MG63 (cell line): ENCODE measurements around the gene RBMS1. TPM values are rescaled to one million over a fixed set of nuclear protein-coding genes. Genes with fewer than 3 reads are reported as not detected.
"Not testable (repeated sequence)": the region's sequence is repeated elsewhere in the genome, so short reads cannot be mapped to it uniquely, and the experiment has no call there.

Source experiments
- DNase-seq: peaks from one replicate; pipeline ENCODE4 v3.0.0-alpha.2; 2020
- H3K27me3 ChIP-seq: fragments of 250-450 bp; sonication (Bioruptor Pico); 2 replicates; pipeline ENCODE4 v1.5.1; 2020; ENCODE audit warnings: mild to moderate bottlenecking, moderate library complexity
- H3K36me3 ChIP-seq: fragments of 250-450 bp; sonication (Bioruptor Pico); 2 replicates; pipeline ENCODE4 v1.5.1; 2020; ENCODE audit warnings: mild to moderate bottlenecking, moderate library complexity
- H3K4me3 ChIP-seq: fragments of 250-450 bp; sonication (Bioruptor Pico); 2 replicates; pipeline ENCODE4 v1.5.1; 2020; ENCODE audit warnings: mild to moderate bottlenecking, moderate library complexity
- H3K9me3 ChIP-seq: fragments of 250-450 bp; sonication (Bioruptor Pico); 2 replicates; pipeline ENCODE4 v1.5.1; 2020; ENCODE audit warnings: mild to moderate bottlenecking, moderate library complexity
- total RNA-seq: library from RNA; depleted of rRNA; stranded (reverse); fragments of >200 nt; shearing (Covaris generic); gene quantifications from 2 replicates; pipeline ENCODE4 v1.2.3, GENCODE V29; 2014; ENCODE audit warnings: low replicate concordance

RBMS1 gene
- total RNA-seq, 1 experiment from 2014 or later = 38.7 TPM

DNA sequence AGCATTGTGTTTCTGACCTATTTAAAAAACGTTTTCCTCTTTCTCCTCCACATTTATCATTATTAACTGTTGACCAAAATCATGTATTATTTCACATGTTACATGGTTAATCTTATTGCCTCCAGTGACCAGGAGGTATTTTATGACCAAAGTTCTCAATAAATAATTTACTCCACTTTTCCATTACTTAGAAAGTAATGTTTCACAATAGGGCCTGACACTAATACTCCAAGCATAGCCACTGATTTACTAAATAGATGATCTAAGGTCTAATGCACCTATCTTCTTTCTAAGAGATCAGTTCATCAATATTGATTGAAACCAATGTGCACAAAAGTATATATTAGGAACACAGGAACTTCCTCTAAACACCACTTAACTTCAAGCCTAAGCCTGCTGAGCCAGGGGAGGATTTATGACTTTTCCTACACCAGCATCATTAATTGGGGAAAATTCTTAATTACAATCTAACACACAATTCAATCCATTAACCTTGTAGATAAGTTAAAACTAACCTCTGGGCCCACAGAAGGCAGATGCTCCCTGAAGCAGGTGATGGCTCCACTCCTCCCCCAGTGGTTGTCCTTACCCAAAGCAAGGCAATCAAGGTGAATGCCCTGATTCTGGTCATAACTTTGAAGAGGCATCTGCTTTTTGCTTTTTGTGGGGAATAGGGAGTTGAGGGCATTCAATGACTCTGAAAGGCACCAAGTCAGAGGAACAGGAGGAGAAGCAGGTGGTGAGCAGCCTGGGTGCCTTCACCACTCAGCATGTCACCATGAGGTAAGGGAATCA is 33.9 kb downstream of the RBMS1 start:
- Histone ChIP-seq H3K4me3 (no peak overlapping the region), H3K9me3 (no peaks in the 10 kb centered on the region), H3K36me3 (peaks cover 7% of the 10 kb centered on the region), H3K27me3 (no peaks in the 10 kb centered on the region)
- DNase-seq = no peak

DNA sequence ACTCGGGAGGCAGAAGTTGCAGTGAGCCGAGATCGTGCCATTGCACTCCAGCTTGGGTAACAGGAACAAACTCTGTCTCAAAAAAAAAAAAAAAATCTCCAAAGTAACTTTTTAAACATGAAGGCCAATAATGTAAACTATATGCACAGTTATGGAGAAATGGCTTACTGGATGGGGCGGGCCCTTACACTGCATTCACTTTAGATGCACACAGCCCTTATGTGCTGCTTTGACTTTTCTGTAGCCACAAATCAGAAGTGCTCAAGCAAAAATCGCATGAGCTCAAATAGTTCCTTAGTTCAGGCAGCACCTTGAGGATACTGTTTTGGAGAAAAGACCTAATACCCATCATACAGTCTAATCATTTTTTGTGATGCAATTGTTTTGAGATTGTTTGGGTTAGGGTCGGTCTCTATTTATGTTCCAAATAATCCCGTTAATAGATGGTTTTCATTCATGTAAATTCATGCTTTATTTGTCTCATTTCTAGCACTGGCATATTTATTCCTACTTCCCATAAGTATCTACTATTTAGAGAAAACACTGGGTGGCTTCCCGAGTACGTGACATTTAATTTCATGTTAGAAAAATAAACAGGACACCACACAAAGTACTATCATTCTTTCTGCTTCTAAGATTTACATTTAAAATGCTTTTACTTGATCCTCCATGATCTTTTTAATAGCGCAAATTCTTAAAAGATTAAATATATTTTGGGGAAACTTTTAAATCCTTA is 34.7 kb downstream of the RBMS1 start:
- Histone ChIP-seq H3K9me3 (no peaks in the 10 kb centered on the region), H3K4me3 (no peak overlapping the region), H3K27me3 (no peaks in the 10 kb centered on the region), H3K36me3 (peaks cover 7% of the 10 kb centered on the region)
- DNase-seq = no peak

DNA sequence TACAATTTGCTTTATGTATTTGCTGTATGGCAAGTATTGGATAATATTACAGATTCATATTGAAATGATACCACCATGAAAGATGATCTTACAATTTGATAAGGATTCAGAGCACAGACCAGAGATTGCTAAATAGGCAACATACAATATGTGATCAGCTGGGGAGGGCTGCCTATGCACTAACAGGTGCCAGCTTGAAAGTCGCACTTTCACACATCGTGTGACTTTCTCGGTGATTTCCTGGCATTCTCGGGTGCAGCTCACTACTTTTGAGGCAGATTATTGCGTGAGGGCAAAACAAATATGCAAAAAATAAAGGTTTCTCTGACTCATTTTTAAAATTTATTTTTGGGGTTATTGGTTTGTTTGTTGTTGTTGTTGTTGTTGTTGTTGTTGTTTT is 36.0 kb downstream of the RBMS1 start:
- DNase-seq = no peak
- peaks cover 10% of the 10 kb centered on the region for H3K36me3 ChIP-seq
- no peak overlapping the region for H3K4me3 ChIP-seq
- H3K27me3 ChIP-seq = no peaks in the 10 kb centered on the region
- no peaks in the 10 kb centered on the region for H3K9me3 ChIP-seq

DNA sequence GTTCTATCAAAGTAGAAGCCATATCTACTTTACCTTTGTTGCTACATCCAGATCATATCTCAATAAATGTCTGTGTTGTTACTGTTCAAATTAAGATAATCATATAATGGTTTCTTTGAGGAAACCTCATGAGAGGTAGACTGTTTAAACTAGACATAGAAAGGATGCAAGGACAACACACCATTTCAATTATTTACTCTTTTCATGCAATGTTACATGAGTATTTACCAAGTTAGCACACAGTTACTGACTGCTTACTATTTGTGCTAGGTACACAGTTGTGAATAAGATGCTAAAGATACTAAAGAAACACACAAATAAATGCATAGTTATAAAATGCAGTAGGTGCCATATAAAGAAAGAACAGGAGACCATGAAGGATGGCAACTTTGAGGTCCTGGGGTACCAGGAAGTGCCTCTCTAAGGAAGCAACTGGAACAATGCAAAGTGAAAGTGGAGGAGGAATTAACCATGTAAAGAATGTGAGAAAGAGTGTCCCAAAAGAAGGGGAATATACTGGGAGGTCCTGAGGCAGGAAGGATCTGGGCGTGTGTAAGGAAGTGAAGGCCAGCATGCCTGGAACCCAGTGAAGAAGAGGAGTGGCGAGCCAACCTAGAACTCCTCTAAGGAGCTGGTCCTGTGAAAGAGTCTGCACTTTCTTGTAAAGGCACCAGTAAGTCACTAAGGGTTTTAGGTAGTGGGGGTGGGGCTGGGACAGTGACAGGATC is 39.4 kb downstream of the RBMS1 start:
- no peak for DNase-seq

DNA sequence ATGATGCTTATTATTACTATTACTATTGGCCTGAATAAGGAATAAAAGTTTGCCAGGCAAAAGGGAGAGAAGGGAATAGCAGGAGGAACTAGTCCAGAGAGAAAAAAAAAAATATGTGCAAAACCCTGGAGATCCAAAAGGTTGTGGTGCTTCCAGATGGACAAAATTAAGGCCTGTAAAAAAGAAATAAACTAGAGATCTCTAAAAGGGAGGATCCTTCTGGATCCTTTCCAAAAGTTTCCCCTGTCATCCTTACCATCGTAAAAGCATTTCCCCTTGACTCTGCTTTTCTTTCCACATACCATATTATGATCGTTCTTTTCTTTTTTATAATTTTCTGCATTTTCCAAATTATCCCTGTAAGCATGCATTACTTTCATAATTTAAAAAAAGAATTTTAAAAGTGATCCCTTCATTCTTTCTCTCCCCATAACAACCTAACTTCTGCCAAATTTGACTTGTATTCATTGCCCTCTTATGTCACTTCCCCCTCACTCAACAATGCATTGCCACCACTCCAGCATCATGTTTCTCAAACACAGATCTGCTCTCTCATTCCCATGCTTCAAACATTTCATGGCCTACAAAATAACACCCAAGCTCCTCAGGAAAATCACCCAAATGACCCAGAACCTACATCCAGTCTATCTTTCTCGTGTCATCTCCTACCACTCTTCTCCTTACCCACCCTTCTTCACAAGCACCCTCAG is 40.3 kb downstream of the RBMS1 start:
- Histone ChIP-seq H3K27me3 (no peaks in the 10 kb centered on the region), H3K4me3 (no peak overlapping the region), H3K9me3 (no peaks in the 10 kb centered on the region), H3K36me3 (peaks cover 14% of the 10 kb centered on the region)
- DNase-seq = no peak

More for the DNA sequence above, 39.4 kb downstream of the RBMS1 start:
- Histone ChIP-seq H3K36me3 (peaks cover 14% of the 10 kb centered on the region), H3K27me3 (no peaks in the 10 kb centered on the region), H3K4me3 (no peak overlapping the region), H3K9me3 (no peaks in the 10 kb centered on the region)

DNA sequence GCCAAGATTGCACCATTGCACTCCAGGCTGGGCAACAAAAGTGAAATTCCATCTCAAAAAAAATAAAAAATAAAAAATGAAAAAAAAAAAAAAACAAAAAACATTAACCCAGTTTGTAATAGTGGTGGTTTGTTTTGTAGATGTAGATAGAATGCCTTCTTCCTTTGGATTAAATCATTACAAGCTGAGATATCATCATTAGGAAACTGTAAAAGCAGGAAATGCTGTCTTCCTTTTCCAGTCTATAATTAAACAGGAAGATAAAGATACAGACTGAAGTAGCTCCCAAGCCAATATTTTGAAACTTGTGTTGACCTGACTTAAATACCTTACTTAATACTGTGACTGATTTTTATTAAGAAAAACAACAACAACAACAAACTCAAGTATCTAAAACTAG is 43.1 kb downstream of the RBMS1 start:
- H3K27me3 ChIP-seq = no peaks in the 10 kb centered on the region
- H3K9me3 ChIP-seq = no peaks in the 10 kb centered on the region
- no peak for DNase-seq
- H3K36me3 ChIP-seq = peaks cover 12% of the 10 kb centered on the region
- no peak overlapping the region for H3K4me3 ChIP-seq

DNA sequence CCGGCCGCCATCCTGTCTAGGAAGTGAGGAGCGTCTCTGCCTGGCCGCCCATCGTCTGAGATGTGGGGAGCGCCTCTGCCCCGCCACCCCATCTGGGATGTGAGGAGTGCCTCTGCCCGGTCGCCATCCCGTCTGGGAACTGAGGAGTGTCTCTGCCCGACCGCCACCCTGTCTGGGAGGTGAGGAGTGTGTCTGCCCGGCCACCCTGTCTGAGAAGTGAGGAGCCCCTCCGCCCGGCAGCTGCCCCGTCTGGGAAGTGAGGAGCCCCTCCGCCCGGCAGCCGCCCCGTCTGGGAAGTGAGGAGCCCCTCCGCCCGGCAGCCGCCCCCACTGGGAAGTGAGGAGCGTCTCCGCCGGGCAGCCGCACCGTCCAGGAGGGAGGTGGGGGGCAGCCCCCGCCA is 44.8 kb downstream of the RBMS1 start:
- DNase-seq, H3K27me3 ChIP-seq: not testable (repeated sequence)

DNA sequence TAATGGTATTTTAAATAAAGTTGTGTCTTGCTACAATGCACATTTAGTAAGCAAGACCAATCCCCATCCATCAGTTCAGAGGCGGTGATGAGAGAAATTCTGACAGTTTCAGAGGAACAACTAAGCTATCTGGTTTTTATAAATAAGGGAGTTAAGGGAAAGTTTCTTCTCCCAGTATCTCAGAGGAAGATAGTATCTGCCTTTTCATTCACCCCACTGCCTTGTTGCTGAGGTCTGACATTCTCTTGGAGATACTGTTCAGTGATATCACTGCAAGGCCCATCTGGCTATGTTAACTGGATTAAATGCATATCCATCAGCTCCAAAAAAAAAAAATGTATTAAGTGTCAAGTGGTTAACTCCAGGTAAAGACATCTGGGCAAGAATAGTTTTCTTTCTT is 47.9 kb downstream of the RBMS1 start:
- peaks cover 4% of the 10 kb centered on the region for H3K9me3 ChIP-seq
- DNase-seq = no peak
- no peak overlapping the region for H3K4me3 ChIP-seq

More for the DNA sequence above, 44.8 kb downstream of the RBMS1 start:
- peaks cover 17% of the 10 kb centered on the region for H3K36me3 ChIP-seq
- not testable (repeated sequence) for H3K9me3 ChIP-seq, H3K4me3 ChIP-seq

DNA sequence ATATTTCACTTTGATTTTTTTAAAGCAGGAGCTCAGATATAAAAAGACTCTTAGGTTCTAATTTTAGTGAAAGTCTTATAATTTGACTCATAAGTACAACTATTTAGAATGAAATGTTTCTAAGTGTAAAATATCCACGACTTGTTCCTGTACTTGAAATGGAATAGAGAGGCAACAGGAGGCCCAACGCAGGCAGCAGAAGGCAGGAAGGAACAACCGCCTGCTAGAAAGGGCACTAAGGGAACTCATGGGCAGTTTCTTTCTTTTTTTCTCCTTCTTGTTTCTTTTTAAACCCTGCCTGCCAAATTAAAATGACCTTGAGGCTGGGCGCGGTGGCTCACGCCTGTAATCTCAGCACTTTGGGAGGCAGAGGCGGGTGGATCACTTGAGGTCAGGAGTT is 51.0 kb downstream of the RBMS1 start:
- Histone ChIP-seq H3K27me3 (no peaks in the 10 kb centered on the region), H3K4me3 (no peak overlapping the region), H3K36me3 (peaks cover 21% of the 10 kb centered on the region), H3K9me3 (peaks cover 4% of the 10 kb centered on the region)
- no peak for DNase-seq

More for the DNA sequence above, 47.9 kb downstream of the RBMS1 start:
- Histone ChIP-seq H3K36me3 (peaks cover 19% of the 10 kb centered on the region), H3K27me3 (no peaks in the 10 kb centered on the region)

DNA sequence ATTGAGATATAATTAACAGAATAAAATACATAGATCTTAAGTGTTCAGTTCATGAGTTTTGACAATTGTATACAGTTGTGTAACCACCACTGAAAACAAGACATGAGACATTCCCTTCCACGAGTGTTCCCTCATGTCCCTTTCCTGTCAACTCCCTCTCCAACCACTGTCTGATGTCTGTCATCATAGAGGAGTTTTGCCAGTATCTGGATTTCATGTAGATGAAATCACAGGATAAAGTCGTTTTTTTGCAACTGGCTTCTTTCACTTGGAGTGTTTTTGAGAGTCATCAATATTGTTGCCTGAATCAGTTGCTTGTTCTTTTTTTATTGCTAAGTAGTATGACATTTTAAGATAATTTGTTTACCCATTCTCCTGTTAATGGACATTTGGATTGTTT is 52.7 kb downstream of the RBMS1 start:
- H3K9me3 ChIP-seq = peaks cover 4% of the 10 kb centered on the region
- no peaks in the 10 kb centered on the region for H3K27me3 ChIP-seq
- peaks cover 16% of the 10 kb centered on the region for H3K36me3 ChIP-seq
- no peak for DNase-seq
- no peak overlapping the region for H3K4me3 ChIP-seq

DNA sequence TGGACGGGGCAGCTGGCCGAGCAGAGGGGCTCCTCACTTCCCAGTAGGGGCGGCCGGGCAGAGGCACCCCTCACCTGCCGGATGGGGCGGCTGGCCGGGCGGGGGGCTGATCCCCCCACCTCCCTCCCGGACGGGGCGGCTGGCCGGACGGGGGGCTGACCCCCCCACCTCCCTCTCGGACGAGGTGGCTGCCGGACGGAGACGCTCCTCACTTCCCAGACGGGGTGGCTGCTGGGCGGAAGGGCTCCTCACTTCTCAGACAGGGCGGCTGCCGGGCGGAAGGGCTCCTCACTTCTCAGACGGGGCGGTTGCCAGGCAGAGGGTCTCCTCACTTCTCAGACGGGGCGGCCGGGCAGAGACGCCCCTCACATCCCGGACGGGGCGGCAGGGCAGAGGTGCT is 54.6 kb downstream of the RBMS1 start:
- not testable (repeated sequence) for H3K9me3 ChIP-seq, DNase-seq, H3K27me3 ChIP-seq, H3K4me3 ChIP-seq
- H3K36me3 ChIP-seq = peaks cover 12% of the 10 kb centered on the region

DNA sequence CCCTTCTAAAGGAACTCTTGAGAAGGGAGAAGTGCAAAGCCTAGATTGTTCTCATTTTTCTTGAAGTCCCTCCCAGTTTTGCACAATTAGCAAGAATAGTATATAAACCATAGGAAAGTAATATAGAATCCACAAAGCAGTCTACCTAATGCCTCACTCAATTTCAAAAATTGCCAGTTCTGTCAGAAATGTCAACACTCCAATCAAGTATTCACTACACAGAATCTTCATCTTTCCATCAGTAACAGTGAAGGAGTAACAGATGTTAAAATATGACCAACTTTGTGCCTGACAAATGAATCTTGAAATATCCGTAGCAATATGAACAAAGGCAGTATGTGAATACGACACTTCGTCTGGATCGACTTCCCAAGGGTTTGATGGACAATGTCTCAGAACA is 56.3 kb downstream of the RBMS1 start:
- H3K36me3 ChIP-seq = peaks cover 7% of the 10 kb centered on the region
- DNase-seq = no peak
- no peaks in the 10 kb centered on the region for H3K27me3 ChIP-seq
- H3K4me3 ChIP-seq = no peak overlapping the region
- no peaks in the 10 kb centered on the region for H3K9me3 ChIP-seq

DNA sequence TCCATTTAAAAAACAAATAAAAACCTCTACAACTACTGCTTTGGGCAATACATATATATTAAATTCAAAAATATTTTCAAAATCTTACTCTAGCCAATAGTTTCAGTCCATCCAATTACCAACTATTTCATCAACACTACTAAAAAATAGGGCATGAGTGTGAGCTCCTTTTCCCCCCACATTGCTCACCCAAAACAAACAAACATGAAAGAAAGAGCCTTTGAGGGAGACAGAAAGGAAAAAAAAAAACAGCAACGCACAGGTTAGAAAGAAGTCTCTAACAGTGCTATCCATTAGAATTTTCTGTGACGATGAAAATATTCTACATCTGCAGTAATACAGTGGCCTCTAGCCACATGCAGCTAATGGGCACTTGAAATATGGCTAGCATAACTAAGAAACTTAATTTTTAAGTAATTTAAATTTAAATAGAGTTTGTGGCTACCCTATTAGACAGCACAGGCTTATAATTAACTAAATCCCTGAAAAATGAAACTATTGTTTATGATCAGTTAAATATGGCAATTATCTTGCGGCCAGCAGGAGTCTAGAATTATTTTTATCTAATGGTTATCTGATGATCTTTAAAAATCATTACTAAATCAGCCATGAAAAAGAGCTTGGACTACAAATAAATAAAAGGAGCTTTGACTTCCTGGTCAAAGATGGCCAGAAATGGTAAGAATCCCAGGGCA is 59.2 kb downstream of the RBMS1 start:
- H3K36me3 ChIP-seq = peaks cover 2% of the 10 kb centered on the region; the same call in 1 of the 2 replicates
- DNase-seq = no peak
- H3K27me3 ChIP-seq = no peaks in the 10 kb centered on the region
- H3K4me3 ChIP-seq = no peak overlapping the region
- H3K9me3 ChIP-seq = no peaks in the 10 kb centered on the region

DNA sequence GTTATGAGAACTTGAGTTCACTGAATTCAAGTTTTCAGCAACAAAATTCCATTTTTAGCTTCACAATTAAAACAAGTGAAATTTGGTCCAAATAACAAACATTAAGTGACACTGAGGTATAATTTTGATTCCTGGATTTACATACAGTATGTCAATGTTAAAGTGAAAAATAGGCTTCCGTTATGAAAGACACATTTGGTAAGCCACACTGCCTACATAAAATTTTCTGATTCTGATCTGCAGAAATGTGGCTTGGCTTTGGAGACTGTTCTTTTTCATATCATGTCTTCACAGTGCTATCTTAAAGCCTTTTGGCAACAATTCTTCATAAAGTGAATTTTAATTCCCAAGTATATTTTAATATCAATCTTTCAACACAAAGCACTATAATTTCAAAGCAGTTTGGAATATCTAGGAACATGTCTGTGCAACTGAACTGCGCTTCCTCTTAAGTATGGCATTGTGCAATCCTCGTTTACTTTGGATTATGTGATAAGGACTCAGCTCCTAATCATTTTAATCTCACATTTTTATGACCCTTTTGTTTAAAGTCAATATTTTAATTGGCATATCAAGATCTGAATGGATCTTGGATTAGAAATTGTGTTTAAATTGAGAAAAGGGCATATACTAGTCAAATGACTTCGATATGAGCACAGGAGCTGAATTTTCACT is 60.0 kb downstream of the RBMS1 start:
- DNase-seq = no peak
- Histone ChIP-seq H3K9me3 (no peaks in the 10 kb centered on the region), H3K4me3 (no peak overlapping the region), H3K36me3 (peaks cover 2% of the 10 kb centered on the region; the same call in 1 of the 2 replicates), H3K27me3 (no peaks in the 10 kb centered on the region)

DNA sequence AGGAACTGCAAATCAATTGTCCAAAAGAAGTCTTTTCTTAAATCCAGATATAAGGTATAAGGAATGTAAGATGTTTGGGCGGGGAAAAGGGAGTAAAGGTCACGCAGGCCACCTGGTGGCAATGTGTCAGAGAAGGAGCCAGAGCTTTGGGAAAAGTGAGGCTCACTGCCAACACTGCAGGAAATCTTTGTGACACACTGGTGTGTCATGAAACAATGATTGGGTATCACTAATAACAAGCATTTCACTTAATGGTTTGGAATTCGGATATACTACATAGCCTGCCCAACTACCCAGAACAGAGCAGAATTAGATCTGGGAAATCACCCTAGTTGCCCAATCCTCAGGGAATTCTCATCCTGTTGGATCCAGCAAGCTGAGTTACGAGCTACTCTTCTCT is 61.0 kb downstream of the RBMS1 start:
- H3K27me3 ChIP-seq = no peaks in the 10 kb centered on the region
- peak; percentile 86 for DNase-seq
- H3K36me3 ChIP-seq = peaks cover 2% of the 10 kb centered on the region; the same call in 1 of the 2 replicates
- H3K4me3 ChIP-seq = no peak overlapping the region
- H3K9me3 ChIP-seq = no peaks in the 10 kb centered on the region

DNA sequence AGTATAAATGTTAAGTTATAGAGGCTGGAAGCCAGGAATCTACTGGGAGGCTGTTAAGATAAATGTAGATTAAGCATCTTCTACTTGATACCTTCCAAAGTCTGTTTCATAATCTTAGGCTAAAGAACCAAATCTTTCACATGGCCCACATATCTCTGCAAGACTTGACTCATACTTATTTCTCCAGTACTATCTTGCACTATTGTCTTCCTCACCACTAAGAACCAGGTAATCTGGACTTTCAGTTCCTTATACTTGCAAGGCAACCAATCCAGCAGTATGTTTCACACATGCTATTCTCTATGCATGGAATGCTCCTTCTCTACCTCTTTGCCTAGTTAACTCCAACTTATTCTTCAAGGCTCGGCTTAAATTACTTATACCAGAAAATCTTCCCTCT is 62.2 kb downstream of the RBMS1 start:
- Histone ChIP-seq H3K4me3 (no peak overlapping the region), H3K9me3 (no peaks in the 10 kb centered on the region), H3K36me3 (peaks cover 2% of the 10 kb centered on the region; the same call in 1 of the 2 replicates), H3K27me3 (no peaks in the 10 kb centered on the region)
- DNase-seq = no peak
